Measurements from ENCODE around the gene PBOV1.

GRCh38 chr6:138255443-138255842, 37.2 kb upstream of the PBOV1 start:
- TF ChIP-seq CTCF (IDR thresholded peaks at IDR 0.05; ENCODE audit: low read length), result no peak
- no peak for TF ChIP-seq EZH2 (optimal IDR thresholded peaks at IDR 0.05; ENCODE audit: low read depth, low read length)
